Activated CD8-positive, alpha-beta T cell treated with anti-CD3 and anti-CD28 coated beads, Interleukin-2, amount 10 ng/mL, durations not matched to agents 7 days and 5 days (primary cell): Measurements from ENCODE around the gene TRIM9. TPM values are rescaled to one million over a fixed set of nuclear protein-coding genes. Genes with fewer than 3 reads are reported as not detected.

Experiments
- ATAC-seq: fragments of 150-1000 bp; cut with Tn5 transposase; one replicate; pipeline ENCODE4 v1.10.0; 2021; ENCODE audit warnings: moderate library complexity
- CTCF ChIA-PET: fragments of 350-600 bp; sonication (Branson Sonifier 250); formaldehyde crosslinking; loops from one replicate; lab custom pipeline; 2021; ENCODE audit warnings: antibody characterized with exemption; lab: Charles Lee
- POLR2A ChIA-PET: fragments of 350-600 bp; sonication (Branson Sonifier 250); formaldehyde crosslinking; loops from one replicate; lab custom pipeline; 2021; ENCODE audit warnings: antibody characterized with exemption; lab: Charles Lee
- DNase-seq: peaks from one replicate; pipeline ENCODE4 v3.0.0-alpha.2; 2020
- H3K27ac Mint-ChIP-seq: one replicate; pipeline ENCODE4 v1.8.0; 2021; ENCODE audit warnings: mild to moderate bottlenecking, mixed read lengths
- H3K27me3 Mint-ChIP-seq: one replicate; pipeline ENCODE4 v1.8.0; 2021; ENCODE audit warnings: low read depth, mixed read lengths
- H3K36me3 Mint-ChIP-seq: one replicate; pipeline ENCODE4 v1.8.0; 2021; ENCODE audit warnings: low read depth, mixed read lengths
- H3K4me1 Mint-ChIP-seq: one replicate; pipeline ENCODE4 v1.8.0; 2021; ENCODE audit warnings: low read depth, mixed read lengths
- H3K4me3 Mint-ChIP-seq: one replicate; pipeline ENCODE4 v1.8.0; 2021; ENCODE audit warnings: mild to moderate bottlenecking, mixed read lengths
- H3K9me3 Mint-ChIP-seq: one replicate; pipeline ENCODE4 v1.8.0; 2022; ENCODE audit warnings: mixed read lengths; ENCODE audit not compliant: insufficient read depth
- total RNA-seq, 2 experiments: library from RNA; stranded (reverse); gene quantifications; one replicate each; pipeline ENCODE4 v1.2.3, GENCODE V29; 2021

TRIM9 gene
- total RNA-seq = under 1 TPM; 0.63 to 0.73 TPM

DNA sequence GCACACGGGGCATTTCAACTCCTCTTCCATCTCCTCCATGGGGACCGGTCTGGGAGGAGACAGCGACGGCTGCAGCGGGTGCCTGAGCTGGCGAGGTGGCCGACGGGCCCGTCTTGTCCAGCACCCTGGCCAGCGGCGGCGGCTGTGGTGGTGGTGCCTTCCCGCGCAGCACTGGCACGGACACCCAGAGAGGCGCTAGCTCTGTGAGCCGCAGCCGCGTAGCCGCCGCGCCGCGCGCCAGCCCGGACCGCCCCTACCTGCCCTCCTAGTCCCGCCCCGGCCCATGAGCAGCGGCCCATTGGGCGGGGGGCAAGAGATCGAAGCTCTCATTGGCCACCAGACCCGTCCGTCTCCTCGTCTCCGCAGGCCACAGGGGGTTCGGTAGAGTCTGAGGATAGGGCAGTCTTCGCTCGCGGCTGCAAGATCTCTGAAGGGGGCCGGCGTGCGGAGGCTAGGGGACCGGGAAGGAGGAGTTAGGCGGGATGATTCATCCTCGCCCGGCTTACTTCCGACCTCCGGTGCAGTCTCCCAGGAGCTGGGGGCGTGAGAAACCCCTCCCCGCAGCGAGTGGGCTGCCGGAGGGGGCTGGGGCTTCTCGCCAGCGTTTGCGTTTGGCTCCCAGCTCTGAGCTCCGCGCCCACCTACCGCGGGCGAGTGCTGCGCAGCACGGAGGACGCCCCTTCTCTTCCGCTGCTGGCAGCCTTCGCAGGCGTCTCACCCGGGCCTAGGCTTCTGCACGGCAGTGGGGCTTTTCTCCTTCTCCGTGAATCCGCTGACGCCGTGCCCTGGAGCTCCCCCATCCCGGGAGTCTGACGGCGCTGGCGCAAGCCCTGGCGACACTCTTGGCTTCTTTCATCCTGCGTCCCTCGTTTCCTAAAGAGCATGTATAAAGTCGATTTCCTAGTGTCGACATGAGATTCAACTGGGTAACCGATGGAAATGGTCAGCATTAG is at the start of gene TRIM9:
Gene TRIM9, minus strand, starts transcription at position 205 of the 953 bp plus-strand sequence. Its CDS starts 166 bp downstream, at position 39.
- Mint-ChIP-seq H3K36me3 (no peaks in the 10 kb centered on the region), H3K27ac (peak within 1 kb of the TSS; percentile 63), H3K4me3 (peak within 1 kb of the TSS; percentile 86), H3K27me3 (peaks cover 38% of the 10 kb centered on the region), H3K4me1 (peaks cover 23% of the 10 kb centered on the region), H3K9me3 (no peaks in the 10 kb centered on the region)
- ATAC-seq = peak; percentile 96
- CTCF ChIA-PET = interaction anchor here (0.7 to 1.8 kb wide), 11 partner anchors 9 to 684 kb away, joined by 3 to 6 read pairs (median 4); no protein-coding TSS in a partner anchor
- peak; percentile 94 for DNase-seq
- POLR2A ChIA-PET = interaction anchor here (0.6 to 1.2 kb wide), 3 partner anchors 9 to 976 kb away, joined by 3 to 4 read pairs (median 3); no protein-coding TSS in a partner anchor

DNA sequence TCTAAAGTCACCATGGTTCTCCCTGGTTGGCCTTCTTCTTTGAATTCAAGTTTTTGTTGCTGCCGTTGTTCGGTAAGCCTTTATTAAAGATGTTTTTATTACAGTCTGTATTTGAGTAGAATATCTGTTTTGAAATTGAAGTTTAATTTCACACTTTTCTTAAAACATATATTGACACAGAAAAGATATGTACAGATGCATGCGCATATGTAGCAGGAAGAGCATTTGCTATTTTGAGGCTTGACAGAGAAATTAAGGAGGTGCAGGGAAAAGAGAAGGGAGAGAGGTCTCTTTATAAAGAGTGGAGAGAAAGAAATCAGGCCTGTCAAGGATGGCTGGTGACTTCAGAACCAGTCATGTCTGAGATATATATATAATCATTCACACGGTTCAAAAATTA is 46.0 kb upstream of the TRIM9 start:
- ATAC-seq (no peak), DNase-seq (no peak)
- H3K9me3 Mint-ChIP-seq = no peaks in the 10 kb centered on the region
- ChIA-PET CTCF (no interaction called here), POLR2A (no interaction called here)
- no peaks in the 10 kb centered on the region for H3K27me3 Mint-ChIP-seq
- no peak overlapping the region for H3K27ac Mint-ChIP-seq
- no peak overlapping the region for H3K4me3 Mint-ChIP-seq
- no peaks in the 10 kb centered on the region for H3K4me1 Mint-ChIP-seq
- H3K36me3 Mint-ChIP-seq = no peaks in the 10 kb centered on the region

DNA sequence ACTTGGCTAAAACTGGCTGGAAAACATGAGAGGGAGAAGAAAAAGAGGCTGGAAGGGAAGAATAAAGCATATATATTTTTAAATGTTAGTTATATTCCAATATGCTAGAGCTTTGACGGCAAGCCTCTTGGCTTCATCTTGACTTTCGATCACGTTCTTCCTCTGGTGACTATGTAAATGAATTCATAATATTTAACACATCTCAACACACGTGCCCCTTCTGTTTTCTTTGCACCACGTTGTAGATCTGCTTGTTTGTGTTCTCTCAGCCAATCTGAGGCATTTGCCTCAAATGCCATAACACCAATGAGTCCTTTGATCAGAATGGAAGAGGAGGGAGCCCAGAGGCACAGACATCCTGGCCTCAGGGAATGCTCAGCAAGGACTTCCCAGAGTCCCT is 45.4 kb upstream of the TRIM9 start:
- DNase-seq = no peak
- no peaks in the 10 kb centered on the region for H3K36me3 Mint-ChIP-seq
- no peaks in the 10 kb centered on the region for H3K27me3 Mint-ChIP-seq

DNA sequence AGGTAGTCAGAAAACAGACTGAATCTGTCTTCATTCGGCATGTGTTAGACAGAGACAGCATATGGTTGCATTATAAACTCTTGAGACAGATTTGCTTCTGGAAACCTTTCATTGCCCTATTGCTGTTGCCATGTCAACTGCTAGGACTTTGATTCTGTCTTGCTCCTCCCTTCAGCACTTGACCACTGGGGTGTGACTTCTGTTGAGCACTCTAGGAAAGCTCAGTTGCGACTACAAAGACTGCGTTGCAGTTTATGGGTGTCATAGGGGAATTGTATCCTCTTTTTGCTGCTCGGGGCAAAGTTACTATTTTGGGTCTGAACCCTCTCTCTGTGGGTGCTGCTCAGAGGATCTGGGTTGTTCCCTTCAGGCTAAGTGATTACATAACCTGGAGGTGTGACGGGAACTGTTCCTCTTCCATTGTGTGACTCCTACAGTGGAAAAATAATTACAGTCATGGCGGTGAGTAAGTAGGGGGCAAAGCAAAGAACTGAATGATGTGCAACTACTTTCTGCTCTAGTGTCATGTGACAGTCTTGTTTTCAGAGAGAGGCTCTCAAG is 44.3 kb upstream of the TRIM9 start:
- H3K27me3 Mint-ChIP-seq = no peaks in the 10 kb centered on the region
- no peaks in the 10 kb centered on the region for H3K9me3 Mint-ChIP-seq
- H3K4me3 Mint-ChIP-seq = no peak overlapping the region
- H3K36me3 Mint-ChIP-seq = no peaks in the 10 kb centered on the region
- no peak for ATAC-seq
- ChIA-PET CTCF (no interaction called here), POLR2A (no interaction called here)
- H3K27ac Mint-ChIP-seq = no peak overlapping the region
- no peak for DNase-seq
- no peaks in the 10 kb centered on the region for H3K4me1 Mint-ChIP-seq

More for the DNA sequence above, 45.4 kb upstream of the TRIM9 start:
- H3K4me1 Mint-ChIP-seq = no peaks in the 10 kb centered on the region
- no peak overlapping the region for H3K27ac Mint-ChIP-seq
- POLR2A ChIA-PET = no interaction called here
- no peak for ATAC-seq
- CTCF ChIA-PET = no interaction called here
- no peaks in the 10 kb centered on the region for H3K9me3 Mint-ChIP-seq
- no peak overlapping the region for H3K4me3 Mint-ChIP-seq

DNA sequence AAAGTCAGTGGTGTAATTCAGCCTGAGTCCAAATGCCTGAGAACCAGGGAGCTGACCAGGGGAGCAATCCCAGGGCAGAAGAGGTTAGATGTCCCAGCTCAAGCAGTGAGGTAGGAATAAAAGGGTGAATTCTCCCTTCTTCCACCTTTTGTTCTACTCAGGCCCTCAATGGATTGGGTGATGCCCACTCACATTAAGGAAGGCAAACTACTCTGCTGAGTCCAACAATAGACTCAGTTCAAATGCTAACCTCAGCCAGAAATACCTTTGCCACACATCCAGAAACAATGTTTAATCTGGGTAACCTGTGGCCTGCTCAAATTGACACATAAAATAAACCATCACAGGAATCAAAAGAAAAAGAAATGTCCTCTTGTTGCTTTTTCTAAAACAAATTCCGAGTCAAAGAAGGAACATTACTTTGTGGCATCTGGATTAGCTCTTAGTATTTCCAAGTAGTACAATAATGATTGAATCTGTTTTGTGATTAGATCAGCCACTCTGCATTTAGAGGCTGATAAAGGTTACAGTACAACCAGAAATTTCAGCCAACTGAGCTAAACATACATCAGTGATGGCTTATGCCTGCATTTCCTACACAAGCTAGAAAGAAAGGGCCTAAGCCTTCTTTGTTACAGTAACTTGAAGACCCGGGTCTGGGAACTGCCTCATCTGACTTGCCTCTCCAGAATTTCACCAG is 43.6 kb upstream of the TRIM9 start:
- POLR2A ChIA-PET = no interaction called here
- Mint-ChIP-seq H3K27ac (no peak overlapping the region), H3K9me3 (no peaks in the 10 kb centered on the region), H3K27me3 (no peaks in the 10 kb centered on the region), H3K36me3 (no peaks in the 10 kb centered on the region), H3K4me3 (no peak overlapping the region), H3K4me1 (no peaks in the 10 kb centered on the region)
- CTCF ChIA-PET = interaction anchor here (0.6 kb wide), 1 partner anchor 352 kb away, joined by 4 read pairs; no protein-coding TSS in a partner anchor
- ATAC-seq (no peak), DNase-seq (no peak)

DNA sequence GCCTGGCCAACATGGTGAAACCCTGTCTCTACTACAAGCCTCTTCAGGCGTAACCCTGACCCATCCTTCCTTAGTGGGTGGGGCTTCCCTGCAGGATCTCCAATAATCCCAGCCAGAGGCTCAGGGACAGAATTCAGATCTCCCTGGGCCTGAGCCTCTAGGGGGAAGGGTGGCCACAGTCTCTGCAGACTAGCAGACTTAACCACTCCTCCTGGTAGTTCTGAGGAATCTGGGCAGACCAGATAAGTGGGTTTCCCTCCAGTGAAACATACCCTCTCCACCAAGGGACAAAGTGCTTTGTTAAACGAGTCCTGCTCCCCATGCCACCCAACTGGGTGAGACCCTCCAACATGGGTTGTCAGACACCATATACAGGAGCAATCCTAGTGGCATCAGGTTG is 36.6 kb upstream of the TRIM9 start:
- Mint-ChIP-seq H3K27me3 (peaks cover 2% of the 10 kb centered on the region), H3K27ac (no peak overlapping the region), H3K4me3 (no peak overlapping the region), H3K36me3 (no peaks in the 10 kb centered on the region), H3K9me3 (no peaks in the 10 kb centered on the region), H3K4me1 (no peaks in the 10 kb centered on the region)
- no peak for ATAC-seq
- ChIA-PET POLR2A (no interaction called here), CTCF (no interaction called here)
- DNase-seq = no peak

DNA sequence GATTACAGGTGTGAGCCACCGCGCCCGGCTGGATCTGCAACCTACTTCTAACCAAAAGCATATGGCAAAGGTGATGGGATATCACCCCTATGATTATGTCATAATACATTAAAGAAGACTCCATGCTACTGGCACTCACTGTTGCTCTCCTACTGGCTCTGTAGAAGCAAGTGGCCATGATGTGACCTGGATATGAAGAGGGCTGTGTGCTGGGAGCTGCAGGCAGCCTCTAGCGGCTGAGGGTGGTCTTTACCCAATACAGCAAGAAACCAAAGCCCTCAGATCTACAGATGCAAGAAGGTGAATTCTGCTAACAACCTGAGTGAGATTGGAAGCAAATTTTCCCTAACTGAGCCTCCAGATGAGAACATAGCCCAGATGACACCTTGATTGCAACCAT is 34.2 kb upstream of the TRIM9 start:
- ChIA-PET POLR2A (no interaction called here), CTCF (no interaction called here)
- no peak for ATAC-seq
- no peaks in the 10 kb centered on the region for H3K4me1 Mint-ChIP-seq
- no peak overlapping the region for H3K27ac Mint-ChIP-seq
- no peak overlapping the region for H3K4me3 Mint-ChIP-seq
- H3K36me3 Mint-ChIP-seq = no peaks in the 10 kb centered on the region
- H3K27me3 Mint-ChIP-seq = peaks cover 2% of the 10 kb centered on the region
- DNase-seq = no peak
- H3K9me3 Mint-ChIP-seq = no peaks in the 10 kb centered on the region

DNA sequence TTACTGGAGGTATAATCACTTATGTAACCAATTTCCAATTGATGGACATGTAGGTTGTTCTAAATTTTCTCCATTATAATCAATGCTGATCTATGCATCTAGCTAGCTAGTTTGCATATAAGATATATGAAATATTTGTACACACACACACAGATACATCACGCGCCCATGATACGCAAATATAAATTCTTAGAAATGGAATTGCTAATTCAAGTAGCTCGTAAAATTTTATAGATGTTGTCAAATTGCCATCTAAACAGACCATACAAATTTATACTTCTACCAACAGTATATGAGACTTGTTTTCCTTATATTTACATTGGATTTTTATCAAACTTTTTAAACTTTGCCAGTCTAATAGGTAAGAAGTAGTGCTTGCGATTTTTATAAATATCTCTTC is 29.1 kb upstream of the TRIM9 start:
- ChIA-PET POLR2A (no interaction called here), CTCF (no interaction called here)
- H3K27me3 Mint-ChIP-seq = peaks cover 13% of the 10 kb centered on the region
- no peaks in the 10 kb centered on the region for H3K9me3 Mint-ChIP-seq
- DNase-seq (no peak), ATAC-seq (no peak)
- no peak overlapping the region for H3K4me3 Mint-ChIP-seq
- no peaks in the 10 kb centered on the region for H3K36me3 Mint-ChIP-seq
- no peaks in the 10 kb centered on the region for H3K4me1 Mint-ChIP-seq
- H3K27ac Mint-ChIP-seq = no peak overlapping the region

DNA sequence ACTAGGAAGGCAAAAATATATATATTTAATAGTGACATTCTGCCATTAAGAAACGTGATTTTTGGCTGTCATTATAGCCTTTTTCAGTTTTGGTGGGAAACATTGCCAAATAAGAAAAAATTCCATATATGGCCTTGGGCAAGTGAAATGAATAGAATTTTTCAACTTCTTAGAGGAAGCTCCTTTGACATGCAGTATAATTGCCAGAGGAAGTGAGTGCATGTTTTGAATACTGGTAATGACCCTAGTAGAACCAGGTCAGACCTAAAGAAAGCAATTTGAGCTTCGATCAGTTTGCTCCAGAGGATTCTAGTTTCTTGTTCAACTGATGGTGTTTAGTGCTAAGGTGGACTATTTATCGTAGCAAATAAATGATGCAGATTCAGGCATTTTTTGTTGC is 26.2 kb upstream of the TRIM9 start:
- no peak for ATAC-seq
- DNase-seq = no peak
- Mint-ChIP-seq H3K36me3 (no peaks in the 10 kb centered on the region), H3K27ac (no peak overlapping the region), H3K4me1 (no peaks in the 10 kb centered on the region), H3K9me3 (no peaks in the 10 kb centered on the region), H3K27me3 (peaks cover 14% of the 10 kb centered on the region), H3K4me3 (no peak overlapping the region)
- POLR2A ChIA-PET = no interaction called here
- CTCF ChIA-PET = no interaction called here

DNA sequence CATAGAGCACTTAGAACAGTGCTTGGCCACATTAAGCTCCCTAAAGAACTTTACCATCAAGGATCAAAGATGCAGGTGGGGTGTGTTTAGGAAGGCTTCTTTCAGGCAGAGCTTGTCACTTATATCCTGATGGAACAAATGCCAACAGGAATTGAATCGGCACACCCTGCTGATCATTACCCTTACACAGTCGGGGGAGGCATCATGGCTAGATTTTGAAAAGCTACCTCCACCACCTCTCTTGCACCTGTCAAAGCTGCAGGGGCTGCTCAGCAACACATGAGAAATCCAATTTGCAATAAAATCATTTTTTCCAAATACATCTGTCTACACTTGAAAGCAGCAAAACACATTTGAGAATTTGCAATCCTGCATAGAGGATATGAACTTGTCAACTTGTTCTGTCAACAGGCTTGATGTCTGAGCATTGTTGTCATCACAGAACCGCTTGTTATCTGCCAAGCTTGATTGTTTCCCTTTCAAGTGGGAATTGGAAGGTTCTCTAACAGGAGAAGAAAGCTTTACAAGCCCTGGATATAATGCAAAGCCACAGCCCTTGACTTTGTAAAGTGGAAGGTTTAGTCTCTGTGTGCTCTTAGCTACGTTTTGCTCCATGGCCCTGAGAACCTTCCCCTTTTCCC is 24.6 kb upstream of the TRIM9 start:
- POLR2A ChIA-PET = no interaction called here
- H3K36me3 Mint-ChIP-seq = no peaks in the 10 kb centered on the region
- H3K4me3 Mint-ChIP-seq = no peak overlapping the region
- CTCF ChIA-PET = no interaction called here
- H3K27me3 Mint-ChIP-seq = peaks cover 14% of the 10 kb centered on the region
- DNase-seq = no peak
- H3K9me3 Mint-ChIP-seq = no peaks in the 10 kb centered on the region
- H3K27ac Mint-ChIP-seq = no peak overlapping the region
- no peak for ATAC-seq
- H3K4me1 Mint-ChIP-seq = no peaks in the 10 kb centered on the region

DNA sequence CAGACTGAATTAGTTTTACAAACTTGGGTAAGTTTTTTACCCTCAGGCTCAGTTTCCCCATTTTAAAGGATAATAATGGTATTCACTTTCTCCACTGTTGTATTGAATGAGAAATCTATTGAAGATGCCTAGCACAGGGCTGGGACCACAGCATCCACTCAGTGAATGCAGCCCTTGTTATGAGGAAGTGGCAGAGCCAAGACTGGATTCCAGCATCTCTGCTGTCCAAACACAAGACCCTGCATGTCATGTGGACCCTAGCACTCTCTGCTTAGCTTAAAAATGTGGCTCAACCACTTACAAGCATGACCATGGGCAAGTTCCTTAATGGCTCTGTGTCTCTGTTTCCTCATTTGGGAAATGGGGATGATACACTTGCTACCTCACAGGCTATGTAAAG is 24.1 kb upstream of the TRIM9 start:
- CTCF ChIA-PET = no interaction called here
- H3K27ac Mint-ChIP-seq = no peak overlapping the region
- H3K4me3 Mint-ChIP-seq = no peak overlapping the region
- no peaks in the 10 kb centered on the region for H3K36me3 Mint-ChIP-seq
- ATAC-seq (no peak), DNase-seq (no peak)
- no peaks in the 10 kb centered on the region for H3K4me1 Mint-ChIP-seq
- no peaks in the 10 kb centered on the region for H3K9me3 Mint-ChIP-seq
- POLR2A ChIA-PET = no interaction called here
- H3K27me3 Mint-ChIP-seq = peaks cover 15% of the 10 kb centered on the region
